ENCODE results near the gene MPND. TPM values are rescaled to one million over a fixed set of nuclear protein-coding genes. Genes with fewer than 3 reads are reported as not detected.

MPND gene
- polyA plus RNA-seq, 4 donors, result 20.9 to 45.1 (median 35.4) TPM

DNA sequence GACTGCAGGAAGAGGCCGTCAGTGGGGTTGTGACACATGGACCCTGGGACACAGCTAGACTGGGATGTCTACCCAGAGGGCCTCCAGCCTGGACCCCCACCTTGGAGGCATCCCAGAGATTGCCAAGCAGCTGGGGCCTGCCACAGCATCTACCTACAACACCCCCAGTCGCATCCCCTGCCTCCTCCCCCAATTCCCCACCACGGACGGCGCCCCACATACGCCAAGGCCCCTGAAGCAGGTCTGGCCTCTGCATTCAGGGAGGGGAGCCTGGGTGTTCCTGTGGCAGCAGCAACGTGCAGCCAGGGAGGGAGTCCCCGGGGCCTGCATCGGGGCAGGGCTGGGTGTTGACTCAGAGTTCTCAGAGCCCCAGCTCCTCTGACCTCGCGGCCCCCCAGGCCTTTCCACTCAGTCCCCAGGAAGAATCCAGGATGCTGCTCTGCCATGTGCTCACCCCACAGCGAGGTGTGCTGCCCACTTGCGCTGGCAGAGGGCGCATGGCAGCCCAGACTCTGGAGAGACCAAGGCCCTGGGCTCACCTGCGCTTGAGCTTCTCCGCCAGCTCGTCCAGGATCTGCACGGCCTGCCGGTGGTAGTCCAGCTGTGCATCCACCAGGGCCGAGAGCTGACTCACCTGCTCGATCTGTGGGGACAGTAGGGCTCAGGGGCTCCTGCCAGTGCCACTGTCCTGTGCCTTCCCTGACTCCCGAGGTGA lies 19.6 kb downstream of the MPND start:
- Histone ChIP-seq H3K27me3 (ENCODE audit: control insufficient read depth in 3 of 3, insufficient read depth in 3 of 3, low read length in 3 of 3) (no peaks in the 10 kb centered on the region), H3K4me3 (ENCODE audit: low read depth in 1 of 3, low read length in 3 of 3) (no peak overlapping the region), H3K27ac (ENCODE audit: low read depth in 1 of 3, low read length in 2 of 3) (no peak overlapping the region), H3K36me3 (ENCODE audit: control insufficient read depth in 3 of 3, insufficient read depth in 2 of 3, low read depth in 1 of 3, low read length in 3 of 3) (peaks cover 22 to 100% (median 24%) of the 10 kb centered on the region in 3 donors), H3K4me1 (ENCODE audit: control insufficient read depth in 3 of 3, insufficient read depth in 2 of 3, low read depth in 1 of 3, low read length in 2 of 3) (peaks cover 0 to 15% (median 0%) of the 10 kb centered on the region in 3 donors), H3K9me3 (ENCODE audit: control insufficient read depth in 2 of 2, insufficient read depth in 1 of 2, low read depth in 1 of 2, low read length in 1 of 2) (no peaks in the 10 kb centered on the region)
- FAIRE-seq (no peak), DNase-seq (peak in 1 of 2 donors; percentile 25)
- 79 to 80% (median 80%) methylated on average over 22 of the region's 22 CpGs for WGBS, 3 donors

GRCh38 chr19:4363571-4364304 lies 20.4 kb downstream of the MPND start:
- no peaks in the 10 kb centered on the region for H3K27me3 ChIP-seq (ENCODE audit: control insufficient read depth in 3 of 3, insufficient read depth in 3 of 3, low read length in 3 of 3)
- FAIRE-seq, result no peak
- H3K9me3 ChIP-seq (ENCODE audit: control insufficient read depth in 2 of 2, insufficient read depth in 1 of 2, low read depth in 1 of 2, low read length in 1 of 2), result no peaks in the 10 kb centered on the region
- no peak for DNase-seq
- peaks cover 0 to 22% (median 0%) of the 10 kb centered on the region in 3 donors for H3K4me1 ChIP-seq (ENCODE audit: control insufficient read depth in 3 of 3, insufficient read depth in 2 of 3, low read depth in 1 of 3, low read length in 2 of 3)
- peaks cover 22 to 99% (median 24%) of the 10 kb centered on the region in 3 donors for H3K36me3 ChIP-seq (ENCODE audit: control insufficient read depth in 3 of 3, insufficient read depth in 2 of 3, low read depth in 1 of 3, low read length in 3 of 3)
- no peak overlapping the region for H3K27ac ChIP-seq (ENCODE audit: low read depth in 1 of 3, low read length in 2 of 3)
- WGBS, 3 donors, result 88 to 91% (median 89%) methylated on average over 26 of the region's 26 CpGs
- no peak overlapping the region for H3K4me3 ChIP-seq (ENCODE audit: low read depth in 1 of 3, low read length in 3 of 3)

GRCh38 chr19:4365341-4365740 lies 22.0 kb downstream of the MPND start:
- 77 to 88% (median 85%) methylated on average over 16 of the region's 16 CpGs for WGBS, 3 donors
- Histone ChIP-seq H3K4me3 (ENCODE audit: low read depth in 1 of 3, low read length in 3 of 3) (no peak overlapping the region), H3K9me3 (ENCODE audit: control insufficient read depth in 2 of 2, insufficient read depth in 1 of 2, low read depth in 1 of 2, low read length in 1 of 2) (no peaks in the 10 kb centered on the region), H3K4me1 (ENCODE audit: control insufficient read depth in 3 of 3, insufficient read depth in 2 of 3, low read depth in 1 of 3, low read length in 2 of 3) (peaks cover 1 to 37% (median 3%) of the 10 kb centered on the region in 3 donors), H3K36me3 (ENCODE audit: control insufficient read depth in 3 of 3, insufficient read depth in 2 of 3, low read depth in 1 of 3, low read length in 3 of 3) (peaks cover 20 to 90% (median 22%) of the 10 kb centered on the region in 3 donors), H3K27ac (ENCODE audit: low read depth in 1 of 3, low read length in 2 of 3) (no peak overlapping the region), H3K27me3 (ENCODE audit: control insufficient read depth in 3 of 3, insufficient read depth in 3 of 3, low read length in 3 of 3) (no peaks in the 10 kb centered on the region)
- DNase-seq (peak in 1 of 2 donors; percentile 33), FAIRE-seq (no peak)

GRCh38 chr19:4365791-4366665 lies 22.7 kb downstream of the MPND start:
- H3K27me3 ChIP-seq (ENCODE audit: control insufficient read depth in 3 of 3, insufficient read depth in 3 of 3, low read length in 3 of 3), result no peaks in the 10 kb centered on the region
- no peak overlapping the region for H3K4me3 ChIP-seq (ENCODE audit: low read depth in 1 of 3, low read length in 3 of 3)
- no peaks in the 10 kb centered on the region for H3K9me3 ChIP-seq (ENCODE audit: control insufficient read depth in 2 of 2, insufficient read depth in 1 of 2, low read depth in 1 of 2, low read length in 1 of 2)
- H3K4me1 ChIP-seq (ENCODE audit: control insufficient read depth in 3 of 3, insufficient read depth in 2 of 3, low read depth in 1 of 3, low read length in 2 of 3), result peaks cover 4 to 37% (median 5%) of the 10 kb centered on the region in 3 donors
- peaks cover 20 to 90% (median 20%) of the 10 kb centered on the region in 3 donors for H3K36me3 ChIP-seq (ENCODE audit: control insufficient read depth in 3 of 3, insufficient read depth in 2 of 3, low read depth in 1 of 3, low read length in 3 of 3)
- DNase-seq (no peak), FAIRE-seq (no peak)
- WGBS, 3 donors, result 94 to 96% (median 94%) methylated on average over 19 of the region's 19 CpGs
- no peak overlapping the region for H3K27ac ChIP-seq (ENCODE audit: low read depth in 1 of 3, low read length in 2 of 3)

- WGBS, 3 donors, result 90 to 91% (median 91%) methylated on average over 14 to 16 of the region's 16 CpGs
- H3K27me3 ChIP-seq (ENCODE audit: control insufficient read depth in 3 of 3, insufficient read depth in 3 of 3, low read length in 3 of 3), result no peaks in the 10 kb centered on the region
- peaks cover 4 to 40% (median 5%) of the 10 kb centered on the region in 3 donors for H3K4me1 ChIP-seq (ENCODE audit: control insufficient read depth in 3 of 3, insufficient read depth in 2 of 3, low read depth in 1 of 3, low read length in 2 of 3)
- no peaks in the 10 kb centered on the region for H3K9me3 ChIP-seq (ENCODE audit: control insufficient read depth in 2 of 2, insufficient read depth in 1 of 2, low read depth in 1 of 2, low read length in 1 of 2)
- H3K27ac ChIP-seq (ENCODE audit: low read depth in 1 of 3, low read length in 2 of 3), result no peak overlapping the region
- FAIRE-seq (no peak), DNase-seq (no peak)
- peaks cover 17 to 90% (median 19%) of the 10 kb centered on the region in 3 donors for H3K36me3 ChIP-seq (ENCODE audit: control insufficient read depth in 3 of 3, insufficient read depth in 2 of 3, low read depth in 1 of 3, low read length in 3 of 3)
- H3K4me3 ChIP-seq (ENCODE audit: low read depth in 1 of 3, low read length in 3 of 3), result no peak overlapping the region
Observed at GRCh38 chr19:4366666-4367335, 23.4 kb downstream of the MPND start.

GRCh38 chr19:4367336-4367723 lies 24.0 kb downstream of the MPND start:
- Histone ChIP-seq H3K9me3 (ENCODE audit: control insufficient read depth in 2 of 2, insufficient read depth in 1 of 2, low read depth in 1 of 2, low read length in 1 of 2) (no peaks in the 10 kb centered on the region), H3K27me3 (ENCODE audit: control insufficient read depth in 3 of 3, insufficient read depth in 3 of 3, low read length in 3 of 3) (no peaks in the 10 kb centered on the region), H3K4me1 (ENCODE audit: control insufficient read depth in 3 of 3, insufficient read depth in 2 of 3, low read depth in 1 of 3, low read length in 2 of 3) (peaks cover 4 to 46% (median 5%) of the 10 kb centered on the region in 3 donors), H3K36me3 (ENCODE audit: control insufficient read depth in 3 of 3, insufficient read depth in 2 of 3, low read depth in 1 of 3, low read length in 3 of 3) (peaks cover 13 to 90% (median 14%) of the 10 kb centered on the region in 3 donors), H3K4me3 (ENCODE audit: low read depth in 1 of 3, low read length in 3 of 3) (no peak overlapping the region), H3K27ac (ENCODE audit: low read depth in 1 of 3, low read length in 2 of 3) (no peak overlapping the region)
- no peak for FAIRE-seq
- no peak for DNase-seq
- 90 to 95% (median 92%) methylated on average over 10 of the region's 10 CpGs for WGBS, 3 donors

- Histone ChIP-seq H3K27ac (ENCODE audit: low read depth in 1 of 3, low read length in 2 of 3) (peak overlapping the region in 1 of 3 donors; percentile 7), H3K4me3 (ENCODE audit: low read depth in 1 of 3, low read length in 3 of 3) (no peak overlapping the region), H3K4me1 (ENCODE audit: control insufficient read depth in 3 of 3, insufficient read depth in 2 of 3, low read depth in 1 of 3, low read length in 2 of 3) (peaks cover 4 to 50% (median 5%) of the 10 kb centered on the region in 3 donors), H3K9me3 (ENCODE audit: control insufficient read depth in 2 of 2, insufficient read depth in 1 of 2, low read depth in 1 of 2, low read length in 1 of 2) (no peaks in the 10 kb centered on the region), H3K27me3 (ENCODE audit: control insufficient read depth in 3 of 3, insufficient read depth in 3 of 3, low read length in 3 of 3) (no peaks in the 10 kb centered on the region), H3K36me3 (ENCODE audit: control insufficient read depth in 3 of 3, insufficient read depth in 2 of 3, low read depth in 1 of 3, low read length in 3 of 3) (peaks cover 10 to 90% (median 11%) of the 10 kb centered on the region in 3 donors)
- 86 to 95% (median 92%) methylated on average over 13 of the region's 13 CpGs for WGBS, 3 donors
- DNase-seq, result no peak
- no peak for FAIRE-seq
Observed at GRCh38 chr19:4367781-4368127, 24.4 kb downstream of the MPND start.

Data from small intestine (tissue), 7 donors.